ENCODE results near the gene KLHL3.

KLHL3 gene

DNA sequence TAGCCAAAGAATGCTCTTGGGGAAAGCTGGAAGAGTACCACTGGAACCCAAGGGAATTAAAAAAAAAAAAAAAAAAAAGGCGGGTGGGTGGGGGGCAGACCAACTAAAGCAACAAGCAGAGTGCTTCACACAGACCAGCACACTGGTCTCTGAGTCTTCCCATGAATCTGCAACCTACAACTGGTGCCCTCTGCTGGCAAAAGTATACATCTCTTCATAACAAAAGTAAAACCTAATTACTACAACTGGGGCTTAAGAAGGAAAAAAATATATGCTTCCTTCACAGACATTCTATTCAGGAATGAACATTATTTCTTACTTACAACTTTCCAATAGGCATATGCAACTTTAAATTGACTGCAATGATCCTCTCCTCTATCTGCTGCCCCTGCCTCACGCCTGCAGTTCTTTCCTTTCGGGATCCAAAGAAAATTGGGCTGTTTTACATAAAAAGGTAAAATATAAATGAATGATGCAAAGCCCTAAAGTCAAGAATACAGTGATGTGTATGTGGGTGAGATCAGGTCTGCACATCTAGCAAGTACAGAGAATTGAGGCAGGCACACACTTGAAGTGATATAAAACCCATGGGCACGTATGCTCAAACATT, 7.2 kb upstream of the KLHL3 start:
- peak; percentile 56 for DNase-seq

DNA sequence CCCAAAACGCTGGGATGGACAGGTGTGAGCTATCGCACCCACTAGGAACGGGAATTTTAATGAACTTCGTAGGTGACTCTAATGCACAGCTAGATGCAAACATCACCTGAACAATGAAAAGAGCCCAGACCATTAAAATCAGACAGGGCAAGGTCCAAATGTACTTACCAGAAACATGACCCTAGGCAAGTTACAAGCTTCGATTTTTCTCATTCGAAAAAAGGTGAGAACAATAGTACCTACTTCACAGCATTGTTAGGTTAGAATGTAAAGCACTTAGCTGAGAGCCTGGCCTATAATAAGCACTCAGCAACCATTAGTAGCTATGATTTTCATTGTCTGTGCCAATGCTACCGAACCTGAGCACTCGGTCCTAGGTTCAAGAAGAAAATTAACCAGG, 5.8 kb upstream of the KLHL3 start:
- no peak for DNase-seq

DNA sequence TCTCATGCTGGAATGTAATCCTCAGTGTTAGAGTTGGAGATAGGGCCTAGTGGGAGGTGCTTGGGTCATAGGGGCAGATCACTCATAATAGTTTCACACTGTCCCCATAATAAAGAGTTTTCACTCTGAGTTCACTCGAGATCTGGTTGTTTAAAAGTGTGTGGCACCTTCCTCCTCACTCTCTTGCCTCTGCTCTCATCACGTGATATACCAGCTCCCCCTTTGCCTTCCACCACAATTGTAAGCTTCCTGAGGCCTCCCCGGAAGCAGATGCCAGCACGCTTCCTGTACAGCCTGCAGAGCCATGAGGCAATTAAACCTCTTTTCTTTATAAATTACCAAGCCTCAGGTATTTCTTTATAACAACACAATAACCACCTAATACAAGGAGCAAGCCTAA, 3.8 kb upstream of the KLHL3 start:
- no peak for DNase-seq

DNA sequence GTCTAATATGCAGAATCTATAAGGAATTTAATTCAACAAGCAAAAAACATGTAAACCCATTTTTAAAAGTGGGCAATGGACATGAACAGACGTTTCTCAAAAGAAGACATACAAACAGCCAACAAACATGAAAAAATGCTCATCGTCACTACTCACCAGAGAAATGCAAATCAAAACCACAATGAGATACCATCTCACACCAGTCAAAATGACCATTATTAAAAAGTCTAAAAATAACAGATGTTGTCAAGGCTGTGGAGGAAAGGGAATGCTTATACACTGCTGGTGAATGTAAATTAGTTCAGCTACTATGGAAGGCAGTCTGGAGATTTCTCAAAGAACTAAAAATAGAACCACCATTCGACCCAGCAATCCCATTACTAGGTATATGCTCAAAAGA, 3.1 kb upstream of the KLHL3 start:
- DNase-seq = no peak

DNA sequence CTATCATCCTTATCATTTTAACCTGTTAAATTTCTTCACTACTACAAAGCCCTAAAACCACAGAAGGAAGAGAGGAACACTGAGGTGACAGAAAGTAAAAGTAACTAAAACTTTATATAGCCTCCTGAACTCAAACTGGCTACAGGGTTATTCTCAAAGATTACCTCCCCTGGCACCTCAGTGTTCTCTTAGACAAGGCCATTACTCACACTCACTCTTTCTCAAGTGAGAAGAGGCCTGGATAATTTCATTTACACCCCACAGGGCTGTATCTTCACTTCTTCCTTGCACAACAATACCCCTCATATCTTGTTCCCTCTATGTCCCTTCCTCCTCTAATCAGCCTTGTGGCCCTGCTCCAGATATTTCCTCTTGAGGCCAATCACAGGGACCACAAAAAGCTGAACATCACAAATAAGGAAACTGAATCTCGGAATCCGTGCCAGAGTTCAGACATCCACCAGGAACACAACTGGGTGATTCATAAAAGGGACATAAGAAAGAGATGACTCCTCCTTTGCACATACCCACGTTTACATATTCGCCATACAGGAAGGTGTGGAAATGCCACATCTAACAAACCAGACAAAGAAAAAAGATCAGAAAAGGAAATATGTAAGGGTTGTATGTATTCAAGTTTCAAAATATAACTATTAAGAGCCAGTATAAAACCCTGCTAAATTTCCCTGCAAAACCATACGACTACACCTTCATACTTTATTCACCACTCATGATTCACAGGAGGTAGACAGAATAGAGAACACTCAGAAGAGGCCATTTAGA, 1.7 kb upstream of the KLHL3 start:
- peak; percentile 30 for DNase-seq

DNA sequence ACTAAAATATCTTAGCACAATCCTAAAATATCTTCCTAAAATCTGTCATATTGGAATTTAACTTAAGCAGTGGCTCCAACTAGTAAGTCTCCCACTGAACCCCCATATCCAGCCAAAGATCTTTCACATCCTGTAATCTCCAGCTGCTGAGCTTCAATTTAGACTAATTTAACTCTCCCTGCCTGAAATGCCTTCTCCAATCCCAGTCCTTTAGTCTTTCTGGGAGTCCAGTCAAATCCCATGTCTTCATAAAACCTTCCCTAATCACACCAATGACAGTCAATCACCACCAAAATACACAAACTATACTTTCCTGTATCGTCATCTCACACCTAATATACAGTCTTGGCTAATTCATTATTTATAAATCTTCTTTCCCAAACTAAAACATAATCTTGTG, 607 bp upstream of the KLHL3 start:
- no peak for DNase-seq

DNA sequence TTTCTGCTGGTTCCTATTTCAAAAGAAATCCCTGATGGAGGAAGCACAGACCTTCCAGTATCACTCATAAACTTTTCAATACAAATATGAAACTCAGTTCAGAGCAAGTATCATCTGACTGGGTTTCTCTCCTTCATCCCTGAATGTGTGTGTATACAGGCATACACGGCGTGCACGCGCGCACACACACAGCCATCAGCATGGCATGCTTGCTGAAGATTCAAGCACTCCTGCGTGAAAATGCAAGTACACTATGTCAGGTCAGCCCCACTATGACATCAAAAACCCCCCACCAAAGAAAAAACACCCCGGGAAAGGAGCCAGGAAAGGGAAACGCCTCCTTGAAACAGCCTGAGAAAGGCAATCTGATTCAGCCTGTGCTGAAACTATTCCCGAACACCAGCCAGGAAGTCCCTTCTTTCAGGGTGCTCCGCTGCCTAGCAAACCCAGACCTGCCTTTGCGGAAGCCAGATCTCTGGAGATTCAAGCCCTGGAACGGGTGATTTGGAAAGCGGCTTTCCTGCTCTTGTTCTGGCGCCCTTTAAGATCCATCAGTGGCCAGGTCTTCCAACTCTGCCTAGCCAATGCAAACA, 831 bp downstream of the KLHL3 start:
- peak; percentile 28 for DNase-seq

DNA sequence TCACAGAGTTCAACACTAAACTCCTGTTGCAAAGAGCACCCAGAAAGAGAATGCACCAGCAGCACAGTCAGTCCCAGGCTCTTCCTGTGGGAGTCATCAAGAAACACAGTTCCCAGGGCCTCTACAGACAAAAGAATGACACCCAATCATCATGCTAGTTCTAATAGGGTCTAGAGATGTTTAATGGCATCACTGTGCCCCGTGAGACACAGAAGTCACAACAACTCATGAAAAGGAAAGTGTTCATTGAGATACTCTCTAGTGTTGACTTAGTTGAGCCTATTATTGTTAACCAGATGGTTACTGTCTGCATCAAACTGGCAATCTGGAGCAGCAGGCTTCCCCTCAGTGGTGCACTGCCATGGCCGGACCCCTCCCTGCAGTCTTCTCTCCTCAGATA, 1.6 kb downstream of the KLHL3 start:
- no peak for DNase-seq

DNA sequence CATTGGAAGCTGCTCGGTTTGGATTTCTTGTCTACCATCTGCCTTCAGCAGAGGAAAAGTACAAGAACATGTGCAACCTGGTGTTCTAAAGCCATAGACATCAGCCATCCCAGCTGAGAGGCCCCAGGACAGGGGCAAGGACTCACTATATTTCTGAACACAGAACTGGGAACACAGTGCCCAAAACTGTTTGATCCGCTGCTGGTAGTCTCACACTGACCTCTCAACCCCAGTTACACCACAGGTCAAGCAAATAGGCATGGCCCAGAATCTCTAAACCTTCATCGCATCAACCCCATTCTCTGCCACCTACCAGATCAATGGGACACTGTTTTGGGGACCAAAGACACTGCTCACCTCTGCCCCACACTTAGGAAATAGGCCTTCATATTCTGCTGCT, 2.0 kb downstream of the KLHL3 start:
- no peak for DNase-seq

DNA sequence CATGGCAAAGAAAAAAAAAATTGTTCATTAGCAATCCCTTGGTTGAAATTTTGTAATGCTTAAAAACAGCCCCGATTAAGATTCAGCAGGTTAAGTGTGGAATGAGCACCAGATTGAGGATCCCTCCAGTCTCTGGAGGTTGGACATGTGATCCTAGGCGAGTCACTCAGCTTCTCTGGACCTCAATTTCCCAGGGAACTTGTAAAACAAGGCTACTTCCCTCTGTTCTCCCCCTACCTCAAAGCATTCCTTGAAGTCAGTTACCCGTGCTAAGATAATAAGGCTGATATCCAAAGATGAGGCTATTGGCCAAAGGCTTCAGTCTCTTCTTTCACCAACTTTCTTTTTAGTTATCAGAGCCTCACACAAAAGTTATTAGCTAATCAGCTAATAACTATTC, 2.9 kb downstream of the KLHL3 start:
- no peak for DNase-seq

DNA sequence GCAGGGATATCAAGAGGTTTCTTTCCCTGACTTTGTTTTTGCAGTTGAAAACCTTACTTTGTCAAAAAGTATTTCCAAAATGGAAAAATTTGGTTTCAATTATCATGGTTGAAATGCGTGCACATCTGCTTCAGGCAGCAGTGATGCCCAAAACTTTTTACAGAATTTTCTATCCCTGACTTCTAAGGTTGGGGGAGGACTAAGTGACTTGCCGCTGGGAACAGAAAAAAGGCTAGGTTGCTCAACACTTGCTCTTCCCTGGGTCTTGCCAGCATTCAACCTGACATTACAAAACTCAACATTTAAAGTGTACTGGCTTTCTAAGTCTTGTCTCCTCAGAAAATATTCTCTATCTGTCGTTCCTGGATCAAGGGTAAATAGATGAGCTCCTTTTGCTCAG, 4.7 kb downstream of the KLHL3 start:
- DNase-seq = no peak

DNA sequence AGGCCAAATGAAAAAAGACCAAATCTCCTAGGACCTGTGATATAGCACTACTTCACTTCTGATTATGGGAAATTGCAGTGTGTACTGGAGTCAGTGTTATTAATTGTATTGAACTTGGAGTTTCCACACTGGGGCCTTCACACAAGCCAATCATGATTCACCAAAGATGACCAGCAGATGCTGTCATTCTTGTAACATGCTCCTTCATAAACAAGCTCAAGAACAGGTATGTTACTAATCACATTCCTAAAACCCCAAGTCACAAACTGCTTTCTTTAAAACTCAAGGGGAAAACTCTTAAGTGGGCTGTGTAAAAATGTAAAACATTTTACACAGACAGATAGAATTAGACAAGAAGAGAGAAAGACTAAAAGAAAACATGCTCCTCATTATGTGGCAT, 5.6 kb downstream of the KLHL3 start:
- no peak for DNase-seq

DNA sequence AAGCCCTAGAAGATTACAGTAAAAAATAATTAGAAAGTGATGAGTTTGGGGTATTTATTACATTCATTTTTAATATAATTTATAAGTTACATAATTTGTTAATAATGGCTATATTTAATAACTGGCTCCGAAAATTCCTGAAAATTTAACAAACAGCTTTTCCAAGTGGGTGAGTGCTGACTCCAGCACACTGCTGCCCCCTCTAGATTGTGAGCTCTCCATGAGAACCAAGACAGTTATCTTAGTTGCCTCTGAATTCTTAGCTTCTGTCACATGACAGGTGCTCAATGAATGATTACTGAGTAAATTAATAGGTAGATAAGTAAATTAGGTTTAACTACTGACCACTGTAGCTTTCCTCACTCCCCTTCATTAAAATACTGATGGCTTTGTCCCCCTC, 7.8 kb downstream of the KLHL3 start:
- DNase-seq = no peak

DNA sequence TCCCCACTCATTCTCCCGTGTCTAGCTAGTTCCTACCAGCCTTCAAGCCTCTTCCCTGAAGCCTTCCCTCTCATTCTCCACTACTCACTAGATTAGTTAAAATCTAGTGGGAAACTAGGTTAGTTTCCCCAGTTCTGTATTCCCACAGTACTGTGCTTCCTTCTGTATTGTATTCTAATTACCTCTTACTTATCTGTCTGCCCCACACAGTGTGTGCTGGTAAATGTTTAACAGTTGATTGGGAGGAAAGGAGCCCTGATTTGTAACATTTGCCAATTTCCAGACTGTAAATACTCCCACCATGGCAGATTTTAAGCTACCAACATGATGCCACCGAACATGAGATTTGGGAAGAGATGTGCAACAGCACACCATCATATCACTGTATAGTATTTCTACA, 8.3 kb downstream of the KLHL3 start:
- DNase-seq = no peak

DNA sequence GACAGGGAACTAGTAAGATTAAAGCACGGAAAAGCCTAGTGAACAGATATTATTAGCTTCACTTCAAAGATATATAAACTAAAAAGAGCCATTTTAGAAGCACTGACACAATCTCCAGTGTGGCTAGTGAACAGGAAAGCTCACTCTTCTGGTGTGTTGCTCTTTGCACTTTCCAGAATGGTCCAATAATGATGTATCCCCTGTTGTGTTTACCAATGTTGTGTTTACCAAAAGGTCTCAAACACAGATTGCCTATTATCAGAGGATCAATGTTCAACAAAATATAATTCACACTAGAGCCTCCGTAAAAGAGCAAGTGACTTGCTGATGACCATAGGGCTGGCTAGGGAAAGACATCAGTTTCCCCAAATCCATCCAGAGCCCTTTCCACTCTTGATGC, 11.6 kb downstream of the KLHL3 start:
- no peak for DNase-seq

DNA sequence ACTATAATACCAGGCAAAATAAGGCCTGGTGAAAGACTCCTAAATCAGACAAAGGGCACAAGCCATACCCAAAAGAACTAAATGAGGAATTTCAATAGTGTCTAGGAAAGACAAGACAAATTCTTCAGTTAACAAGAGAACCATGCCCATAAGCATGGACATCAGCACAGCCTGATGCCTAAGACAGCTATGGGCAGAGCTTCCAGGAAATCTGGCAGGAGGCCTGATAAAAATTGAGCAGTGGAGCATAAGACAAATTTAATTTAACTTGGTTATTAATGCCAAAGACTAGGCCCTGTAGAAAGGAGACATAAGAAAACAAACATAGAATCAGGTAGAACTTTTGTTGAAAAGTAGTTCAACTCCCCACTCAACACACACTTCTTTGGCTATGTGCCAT, 17.3 kb downstream of the KLHL3 start:
- no peak for DNase-seq

DNA sequence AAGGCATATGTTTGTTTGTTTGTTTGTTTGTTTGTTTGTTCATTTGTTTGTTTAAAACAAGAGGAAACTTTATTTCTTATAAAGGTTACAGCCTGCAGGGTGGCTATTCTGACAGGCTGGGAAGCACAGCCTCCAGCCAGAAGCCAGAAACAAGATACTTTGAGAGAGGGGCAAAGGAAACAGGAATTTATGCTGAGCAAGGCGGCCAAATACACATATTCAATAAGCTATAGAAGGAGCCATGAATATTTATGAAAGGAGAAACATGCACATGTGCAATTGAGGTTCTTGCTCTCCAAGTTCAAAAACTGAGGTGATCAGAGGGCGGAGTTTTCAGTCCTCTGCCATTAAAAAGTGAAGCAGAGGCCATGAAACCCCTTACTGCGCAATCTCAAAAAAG, 19.6 kb downstream of the KLHL3 start:
- no peak for DNase-seq

DNA sequence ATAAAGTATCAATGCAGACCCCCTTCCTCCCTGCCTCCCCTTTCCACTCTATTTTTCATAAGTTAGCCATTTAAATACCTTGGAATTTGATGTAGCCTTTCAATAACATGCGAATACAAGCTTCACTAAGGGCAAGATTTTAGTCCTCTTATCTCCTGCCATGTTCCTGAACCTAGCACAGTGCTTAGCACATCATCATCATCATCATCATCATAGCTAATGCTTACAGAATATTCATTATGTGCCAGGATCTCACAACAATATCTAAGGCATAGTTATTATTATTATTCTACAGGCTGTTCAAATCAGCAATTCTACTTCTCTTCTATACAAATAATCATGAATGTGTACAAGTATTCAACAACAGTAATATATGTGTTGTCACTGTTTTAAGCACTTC, 20.4 kb downstream of the KLHL3 start:
- no peak for DNase-seq

DNA sequence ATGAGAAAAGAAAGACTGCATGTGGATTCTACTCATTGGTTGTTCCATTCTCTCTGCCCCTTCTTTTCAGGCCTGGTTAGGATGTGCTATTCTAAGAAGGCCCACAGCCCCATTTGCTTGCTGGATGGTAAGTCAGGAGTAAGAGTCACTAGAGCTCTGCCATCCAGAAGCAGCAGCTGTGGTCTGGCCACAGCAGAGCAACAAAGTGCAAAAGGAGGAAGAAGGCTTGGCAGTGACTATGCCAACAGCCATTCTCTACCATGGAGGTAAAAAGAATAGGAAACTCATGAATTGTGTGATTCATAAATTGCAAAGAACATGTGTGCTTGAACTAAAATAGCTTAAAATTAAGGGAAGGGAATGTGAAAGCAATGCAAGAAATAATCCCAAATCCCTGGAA, 20.9 kb downstream of the KLHL3 start:
- DNase-seq = no peak

DNA sequence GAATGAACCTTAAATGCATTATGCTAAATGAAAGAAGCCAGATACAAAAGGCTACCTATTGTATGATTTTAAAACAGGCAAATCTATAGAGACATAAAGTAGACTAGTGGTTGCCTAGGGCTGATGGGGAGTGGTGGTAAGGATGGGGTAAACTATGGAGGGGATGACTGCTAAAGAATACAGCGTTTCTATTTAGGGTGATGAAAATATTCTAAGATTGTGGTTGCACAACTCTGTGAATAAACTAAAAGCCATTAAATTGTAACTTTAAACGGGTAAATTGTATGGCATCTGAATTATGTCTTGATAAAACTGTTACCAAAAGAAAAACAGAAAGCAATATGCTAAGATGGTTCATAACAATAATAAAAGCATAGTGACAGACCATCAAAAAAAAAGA, 21.4 kb downstream of the KLHL3 start:
- DNase-seq = no peak

DNA sequence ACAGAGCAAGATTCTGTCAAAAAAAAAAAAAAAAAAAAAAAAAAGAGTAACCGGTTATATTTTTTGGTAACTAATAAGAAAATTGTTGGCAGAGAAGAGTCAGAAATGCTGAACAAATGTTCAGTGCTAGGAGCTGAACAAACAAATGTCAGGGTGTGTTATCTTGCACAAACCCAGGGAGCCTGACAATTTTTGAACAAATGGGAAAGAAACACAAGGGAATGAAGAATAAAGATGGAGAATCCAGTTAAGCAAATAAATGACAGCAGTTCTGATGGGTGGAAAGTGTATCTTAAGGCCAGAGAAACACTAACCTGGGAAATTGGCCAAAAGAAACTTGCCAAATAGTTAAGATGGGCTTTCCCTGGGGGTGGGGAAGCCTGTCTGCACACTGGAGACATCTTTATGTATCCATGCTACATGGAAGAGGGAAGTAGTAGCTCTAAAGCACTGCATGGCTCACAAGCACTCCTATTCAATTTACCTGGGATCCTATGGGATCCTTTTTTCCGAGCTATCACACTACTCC, 23.7 kb downstream of the KLHL3 start:
- DNase-seq = no peak

DNA sequence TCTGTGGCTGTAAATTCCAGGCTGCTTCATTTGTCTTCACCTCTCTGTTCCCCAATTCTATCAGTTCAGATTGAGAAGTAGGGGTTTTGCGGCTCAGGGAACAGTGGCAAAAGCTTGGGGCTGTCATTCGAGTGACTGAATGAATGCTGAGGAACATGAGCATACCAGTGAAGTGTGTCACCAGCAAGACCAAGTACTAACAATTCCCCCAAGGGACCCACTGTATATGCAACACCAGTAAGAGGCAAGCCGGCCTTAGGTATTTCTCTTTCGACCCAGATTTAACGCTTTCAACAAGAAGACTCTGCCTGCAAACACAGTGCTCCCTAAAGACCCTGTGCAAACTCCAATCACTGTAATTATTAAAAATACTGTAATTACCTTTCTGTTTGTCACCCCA, 25.8 kb downstream of the KLHL3 start:
- no peak for DNase-seq

DNA sequence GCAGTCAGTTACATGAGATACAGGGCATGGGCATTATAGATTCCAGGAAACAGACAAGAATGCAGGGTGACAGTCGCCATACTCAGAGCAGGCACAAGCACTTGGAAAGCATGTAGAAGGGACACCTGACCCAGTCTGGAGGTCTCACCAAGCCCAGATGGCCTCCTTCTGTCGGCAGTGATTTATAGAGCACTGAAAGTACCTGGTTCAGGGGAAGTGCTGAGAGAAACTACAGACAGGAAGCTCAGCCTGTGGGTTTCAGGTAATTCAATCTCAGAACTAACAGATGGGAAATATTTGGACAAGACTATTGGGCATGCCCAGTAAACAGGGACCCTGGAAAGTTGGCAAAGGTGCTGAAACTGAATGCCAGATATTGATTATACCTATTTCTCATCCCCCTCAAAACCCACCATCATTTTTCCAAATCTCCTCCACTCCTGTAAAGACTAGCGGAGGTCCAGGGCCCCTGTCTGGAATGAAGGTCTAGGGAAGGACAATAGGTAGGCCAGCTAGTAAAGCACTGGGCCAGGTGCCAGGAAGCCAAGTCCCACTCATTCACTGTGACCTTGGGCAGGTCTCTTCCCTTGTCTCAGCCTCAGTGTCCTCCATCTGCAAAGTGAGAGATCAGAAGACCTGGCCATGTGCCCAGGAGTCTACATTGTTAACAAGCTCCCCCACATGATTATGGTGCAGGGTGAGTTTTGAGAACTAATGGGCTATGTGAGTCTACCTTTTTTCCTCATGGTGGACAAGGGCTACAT, 26.9 kb downstream of the KLHL3 start:
- DNase-seq = no peak

DNA sequence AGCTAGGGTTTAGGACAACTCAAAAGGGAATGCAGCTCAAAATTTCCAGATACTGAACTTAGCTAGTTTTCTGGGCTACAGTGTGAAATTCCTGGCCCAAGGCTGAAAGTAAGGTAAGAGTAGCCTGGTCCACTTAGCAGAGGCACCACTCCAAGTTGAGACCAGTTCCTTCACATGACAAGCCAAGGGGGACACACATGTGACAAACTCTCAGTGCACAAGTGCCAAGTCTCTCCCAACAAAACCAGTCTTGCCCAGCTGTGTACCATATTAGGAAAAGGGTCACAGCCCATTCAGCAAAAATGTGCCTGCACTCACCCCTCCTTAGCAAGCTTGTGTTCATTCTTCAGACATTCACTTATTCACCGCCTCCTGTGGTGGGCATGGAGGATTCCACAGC, 27.8 kb downstream of the KLHL3 start:
- no peak for DNase-seq

Data from stimulated activated CD8-positive, alpha-beta memory T cell treated with anti-CD3 and anti-CD28 coated beads, Interleukin-4, amount 100 ng/mL, for 48 hours (primary cell).